Loucy (cell line): ENCODE data around the gene BCL7B.

Source experiments
- EZH2phosphoT487 ChIP-seq: fragments of 200-600 bp; IDR thresholded peaks from 2 replicates; pipeline ENCODE4 v1.6.1; 2018; ENCODE audit warnings: antibody characterized with exemption, mild to moderate bottlenecking, moderate library complexity, borderline replicate concordance
- TF ChIP-seq, protein P1 (sequence below): fragments of 200-600 bp; sonication (generic); conservative IDR thresholded peaks from 2 replicates; pipeline ENCODE4 v1.5.1; 2014; ENCODE audit warnings: mild to moderate bottlenecking, antibody characterized with exemption, low read length

DNA sequence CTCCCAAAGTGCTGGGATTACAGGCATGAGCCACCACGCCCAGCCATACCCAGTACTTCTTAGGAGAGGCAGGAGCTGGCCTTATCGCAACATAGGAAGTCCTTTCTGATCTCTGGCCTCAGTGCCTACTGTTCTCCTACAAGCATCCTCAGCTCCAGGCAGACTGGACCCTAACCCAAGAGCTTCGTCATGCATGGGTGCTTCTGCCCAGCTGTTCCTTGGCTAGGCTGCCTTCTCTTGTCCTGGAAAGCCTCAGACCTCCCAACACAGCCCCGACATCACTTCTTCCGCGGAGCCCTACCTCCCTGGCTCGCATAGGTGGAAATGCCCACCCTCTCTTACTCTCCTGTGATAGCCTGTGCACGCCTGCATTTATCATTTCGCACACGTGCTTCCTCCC is 15.8 kb downstream of the BCL7B start:
- TF ChIP-seq, protein P1, sequence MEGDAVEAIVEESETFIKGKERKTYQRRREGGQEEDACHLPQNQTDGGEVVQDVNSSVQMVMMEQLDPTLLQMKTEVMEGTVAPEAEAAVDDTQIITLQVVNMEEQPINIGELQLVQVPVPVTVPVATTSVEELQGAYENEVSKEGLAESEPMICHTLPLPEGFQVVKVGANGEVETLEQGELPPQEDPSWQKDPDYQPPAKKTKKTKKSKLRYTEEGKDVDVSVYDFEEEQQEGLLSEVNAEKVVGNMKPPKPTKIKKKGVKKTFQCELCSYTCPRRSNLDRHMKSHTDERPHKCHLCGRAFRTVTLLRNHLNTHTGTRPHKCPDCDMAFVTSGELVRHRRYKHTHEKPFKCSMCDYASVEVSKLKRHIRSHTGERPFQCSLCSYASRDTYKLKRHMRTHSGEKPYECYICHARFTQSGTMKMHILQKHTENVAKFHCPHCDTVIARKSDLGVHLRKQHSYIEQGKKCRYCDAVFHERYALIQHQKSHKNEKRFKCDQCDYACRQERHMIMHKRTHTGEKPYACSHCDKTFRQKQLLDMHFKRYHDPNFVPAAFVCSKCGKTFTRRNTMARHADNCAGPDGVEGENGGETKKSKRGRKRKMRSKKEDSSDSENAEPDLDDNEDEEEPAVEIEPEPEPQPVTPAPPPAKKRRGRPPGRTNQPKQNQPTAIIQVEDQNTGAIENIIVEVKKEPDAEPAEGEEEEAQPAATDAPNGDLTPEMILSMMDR: no peak
- no peak for TF ChIP-seq EZH2phosphoT487
